Body of pancreas (tissue), 4 donors: ENCODE data around the gene TRAPPC2. TPM values are rescaled to one million over a fixed set of nuclear protein-coding genes. Genes with fewer than 3 reads are reported as not detected.

Experiments used
- ATAC-seq: fragments of 150-250 bp; one replicate; pipeline ENCODE4 v1.9.1; 2016
- DNase-seq, 4 donors: peaks; one replicate each; pipeline ENCODE4 v3.0.0-alpha.2; 2019
- H3K27ac ChIP-seq, 4 donors: fragments of 200-600 bp; sonication (generic); 1 replicate in 3 of 4; 2 replicates in 1 of 4; pipeline versions ENCODE4 v1.5.1 to v1.6.1; 2016 to 2019; ENCODE audit warnings: mild to moderate bottlenecking in 1 of 4, mixed read lengths in 1 of 4, moderate library complexity in 1 of 4
- H3K27me3 ChIP-seq, 2 donors: fragments of 200-600 bp; sonication (generic); one replicate each; pipeline ENCODE4 v1.6.0; 2016; ENCODE audit warnings: mild to moderate bottlenecking in 1 of 2
- H3K36me3 ChIP-seq, 2 donors: fragments of 200-600 bp; sonication (generic); replicated peaks in 1 of 2; 2 replicates each; pipeline ENCODE4 v1.5.1; 2016; ENCODE audit warnings: low read depth in 2 of 2; ENCODE audit not compliant: insufficient read depth in 1 of 2
- H3K4me1 ChIP-seq: fragments of 200-600 bp; sonication (generic); one replicate; pipeline ENCODE4 v1.6.0; 2016
- H3K4me3 ChIP-seq, 2 donors: fragments of 200-600 bp; sonication (generic); 1 replicate in 1 of 2; 2 replicates in 1 of 2; pipeline ENCODE4 v1.5.1; 2016 to 2019
- H3K9me3 ChIP-seq, 3 donors: fragments of 200-600 bp; sonication (generic); 1 replicate in 2 of 3; 2 replicates in 1 of 3; pipeline ENCODE4 v1.5.1; 2016
- POLR2A ChIP-seq, 3 donors: fragments of 450-650 bp; IDR thresholded peaks; one replicate each; pipeline ENCODE4 v1.6.1; 2016; ENCODE audit warnings: antibody characterized with exemption in 3 of 3, mild to moderate bottlenecking in 2 of 3
- WGBS, 2 donors: methylation state at CpG; one replicate each; pipeline ENCODE4 v1.1.5; 2017; 5-methylcytosine and 5-hydroxymethylcytosine counted together
- intact Hi-C: fragments of 100-400 bp; cut with DNase I; formaldehyde crosslinking; loops from one replicate; pipeline ENCODE4 v1.15.1; 2023
- total RNA-seq, 2 donors: library from RNA; depleted of rRNA; stranded (reverse); fragments of >200 nt; gene quantifications; one replicate each; pipeline ENCODE4 v1.1.0, GENCODE V29; 2016
- TF ChIP-seq, protein P1 (sequence below), 7 experiments: fragments of 450-650 bp in 4 of 7; fragments of 200-600 bp in 3 of 7; sonication (generic) in 3 of 7; IDR thresholded peaks; one replicate each; pipeline ENCODE4 v1.5.1; 2016 to 2019; ENCODE audit warnings: antibody characterized with exemption in 7 of 7

Gene TRAPPC2
- total RNA-seq, 2 donors from 2014 or later: 14.5 to 28.5 TPM

DNA sequence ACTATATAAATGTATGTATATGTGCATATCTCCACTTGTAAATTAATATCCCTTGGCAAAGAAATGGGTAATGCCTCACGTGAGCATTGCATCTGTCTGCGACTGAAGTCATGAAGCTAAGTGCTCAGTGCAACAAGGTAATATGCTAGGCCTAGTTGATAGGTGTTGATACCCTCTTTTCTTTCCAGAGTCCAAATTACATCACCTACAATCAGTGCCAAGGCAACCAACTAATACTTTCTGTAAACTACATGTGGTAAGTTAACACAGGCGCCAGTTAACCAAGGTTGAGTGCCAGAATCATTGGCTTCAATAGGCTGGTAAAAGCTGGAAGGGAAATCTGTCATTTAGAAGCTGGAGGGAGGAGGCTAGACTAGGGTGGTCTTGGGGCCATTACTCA, 41.4 kb upstream of the TRAPPC2 start:
- TF ChIP-seq, protein P1, sequence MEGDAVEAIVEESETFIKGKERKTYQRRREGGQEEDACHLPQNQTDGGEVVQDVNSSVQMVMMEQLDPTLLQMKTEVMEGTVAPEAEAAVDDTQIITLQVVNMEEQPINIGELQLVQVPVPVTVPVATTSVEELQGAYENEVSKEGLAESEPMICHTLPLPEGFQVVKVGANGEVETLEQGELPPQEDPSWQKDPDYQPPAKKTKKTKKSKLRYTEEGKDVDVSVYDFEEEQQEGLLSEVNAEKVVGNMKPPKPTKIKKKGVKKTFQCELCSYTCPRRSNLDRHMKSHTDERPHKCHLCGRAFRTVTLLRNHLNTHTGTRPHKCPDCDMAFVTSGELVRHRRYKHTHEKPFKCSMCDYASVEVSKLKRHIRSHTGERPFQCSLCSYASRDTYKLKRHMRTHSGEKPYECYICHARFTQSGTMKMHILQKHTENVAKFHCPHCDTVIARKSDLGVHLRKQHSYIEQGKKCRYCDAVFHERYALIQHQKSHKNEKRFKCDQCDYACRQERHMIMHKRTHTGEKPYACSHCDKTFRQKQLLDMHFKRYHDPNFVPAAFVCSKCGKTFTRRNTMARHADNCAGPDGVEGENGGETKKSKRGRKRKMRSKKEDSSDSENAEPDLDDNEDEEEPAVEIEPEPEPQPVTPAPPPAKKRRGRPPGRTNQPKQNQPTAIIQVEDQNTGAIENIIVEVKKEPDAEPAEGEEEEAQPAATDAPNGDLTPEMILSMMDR (IDR thresholded peaks at IDR 0.05): no peak
- TF ChIP-seq POLR2A (IDR thresholded peaks at IDR 0.05): no peak
- H3K27me3 ChIP-seq: no peaks in the 10 kb centered on the region
- H3K9me3 ChIP-seq: no peaks in the 10 kb centered on the region
- intact Hi-C loops: no loop called here
- H3K4me1 ChIP-seq: no peaks in the 10 kb centered on the region
- no peaks in the 10 kb centered on the region for H3K36me3 ChIP-seq
- ATAC-seq: no peak
- H3K27ac ChIP-seq: no peak overlapping the region
- WGBS, 2 donors: 87 to 88% methylated on average over 3 of the region's 3 CpGs
- no peak for DNase-seq
- no peak overlapping the region for H3K4me3 ChIP-seq

GRCh38 chrX:13774696-13775095, 40.3 kb upstream of the TRAPPC2 start:
- Histone ChIP-seq H3K36me3 (no peaks in the 10 kb centered on the region), H3K4me3 (no peak overlapping the region), H3K27ac (no peak overlapping the region), H3K4me1 (no peaks in the 10 kb centered on the region), H3K27me3 (no peaks in the 10 kb centered on the region), H3K9me3 (no peaks in the 10 kb centered on the region)
- TF ChIP-seq POLR2A (IDR thresholded peaks at IDR 0.05): no peak
- TF ChIP-seq, protein P1 (IDR thresholded peaks at IDR 0.05): no peak
- intact Hi-C loops: no loop called here
- 81 to 86% methylated on average over 2 of the region's 2 CpGs for WGBS, 2 donors
- ATAC-seq (no peak), DNase-seq (no peak)

DNA sequence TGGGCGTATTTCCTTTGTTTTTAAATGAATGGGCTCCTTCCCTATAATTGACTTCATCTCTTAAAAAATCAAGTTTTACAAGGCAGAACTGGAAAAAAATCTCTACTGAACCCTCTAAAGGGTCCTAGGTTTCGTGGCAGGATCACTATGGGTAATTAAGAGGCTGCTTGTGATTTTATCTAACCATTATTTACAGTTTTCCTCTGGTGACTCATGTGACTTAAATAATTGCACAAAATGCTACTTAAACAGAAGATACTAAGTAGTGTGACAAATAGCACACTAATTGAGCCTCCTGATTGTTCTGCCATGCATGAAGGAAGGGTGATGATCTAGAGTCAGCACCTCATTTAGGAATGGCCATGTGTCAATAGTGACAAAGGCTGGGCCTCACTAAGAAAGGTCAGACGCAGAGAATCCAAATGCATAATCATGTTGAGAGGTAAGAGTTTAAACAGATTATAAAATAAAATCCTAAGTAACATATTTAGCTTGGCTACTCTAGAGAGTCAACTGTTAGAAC, 35.7 kb upstream of the TRAPPC2 start:
- ATAC-seq: no peak
- no peaks in the 10 kb centered on the region for H3K27me3 ChIP-seq
- WGBS, 2 donors: 87 to 91% methylated on average over 3 of the region's 3 CpGs

DNA sequence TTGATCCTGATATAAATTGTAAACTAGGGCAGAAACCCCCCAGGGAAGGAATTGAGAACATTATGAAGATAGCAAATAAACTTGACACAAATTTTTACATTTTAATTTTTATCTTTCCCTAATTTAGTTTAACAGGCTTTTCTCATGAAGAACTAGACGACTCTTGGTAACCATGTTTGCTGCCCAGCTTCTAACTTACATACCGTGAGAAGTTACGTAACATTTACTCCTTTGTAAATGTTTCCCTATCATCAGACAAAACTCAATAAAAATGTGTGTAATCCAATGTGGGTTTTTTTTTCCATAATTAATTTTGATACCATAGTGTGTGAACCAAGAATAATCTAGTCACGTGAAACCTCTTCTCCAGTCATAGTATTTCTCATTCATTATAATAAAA, 34.5 kb upstream of the TRAPPC2 start:
- H3K36me3 ChIP-seq: no peaks in the 10 kb centered on the region
- H3K4me1 ChIP-seq: peaks cover 16% of the 10 kb centered on the region
- intact Hi-C loops: loop anchor here (10.0 kb wide), 1 partner anchor 236 kb away; no protein-coding TSS in a partner anchor
- WGBS, 2 donors: 74 to 77% methylated on average over 4 of the region's 4 CpGs
- no peaks in the 10 kb centered on the region for H3K27me3 ChIP-seq
- no peak for TF ChIP-seq POLR2A (IDR thresholded peaks at IDR 0.05)
- TF ChIP-seq, protein P1 (IDR thresholded peaks at IDR 0.05): no peak
- no peaks in the 10 kb centered on the region for H3K9me3 ChIP-seq
- H3K4me3 ChIP-seq: no peak overlapping the region
- DNase-seq (no peak), ATAC-seq (no peak)
- H3K27ac ChIP-seq: no peak overlapping the region

More for the DNA sequence above, 35.7 kb upstream of the TRAPPC2 start:
- TF ChIP-seq, protein P1 (IDR thresholded peaks at IDR 0.05): no peak
- no peak for TF ChIP-seq POLR2A (IDR thresholded peaks at IDR 0.05)
- Histone ChIP-seq H3K4me1 (peaks cover 7% of the 10 kb centered on the region), H3K27ac (no peak overlapping the region), H3K4me3 (no peak overlapping the region), H3K36me3 (no peaks in the 10 kb centered on the region), H3K9me3 (no peaks in the 10 kb centered on the region)
- intact Hi-C loops: no loop called here
- DNase-seq: no peak

GRCh38 chrX:13764765-13765164, 30.3 kb upstream of the TRAPPC2 start:
- intact Hi-C loops: loop anchor here (10.0 kb wide), 1 partner anchor 240 kb away; no protein-coding TSS in a partner anchor
- H3K36me3 ChIP-seq: peaks cover 0 to 2% of the 10 kb centered on the region in 2 donors
- DNase-seq: peak; percentile 36 to 65 (median 46)
- H3K4me1 ChIP-seq: peaks cover 16% of the 10 kb centered on the region
- TF ChIP-seq, protein P1 (IDR thresholded peaks at IDR 0.05): peak in 5 of 7 experiments; percentile 24 to 48 (median 36)
- TF ChIP-seq POLR2A (IDR thresholded peaks at IDR 0.05): no peak
- ATAC-seq: peak; percentile 80
- H3K27ac ChIP-seq: peak overlapping the region in 2 of 4 donors; percentile 12 to 52
- no peaks in the 10 kb centered on the region for H3K27me3 ChIP-seq
- H3K9me3 ChIP-seq: no peaks in the 10 kb centered on the region
- no peak overlapping the region for H3K4me3 ChIP-seq
- WGBS, 2 donors: 17 to 19% methylated on average over 6 of the region's 6 CpGs
